H1 (cell line): ENCODE data around the gene XPO5. TPM values are rescaled to one million over a fixed set of nuclear protein-coding genes. Genes with fewer than 3 reads are reported as not detected.

ENCODE experiments used
- CTCF ChIA-PET: fragments of 300-600 bp; sonication (Branson Sonifier 250); formaldehyde crosslinking; loops from one replicate; lab custom pipeline; 2021; ENCODE audit not compliant: partially characterized antibody; lab: Charles Lee
- POLR2A ChIA-PET: fragments of 300-600 bp; sonication (Branson Sonifier 250); formaldehyde crosslinking; loops from one replicate; lab custom pipeline; 2021; ENCODE audit warnings: inconsistent platforms; ENCODE audit not compliant: partially characterized antibody; lab: Charles Lee
- DNase-seq, 2 experiments: peaks; one replicate each; pipeline versions ENCODE4 v3.0.0 to v3.0.0-alpha.2; 2010 to 2022; ENCODE audit warnings: low spot score in 2 of 2, low read depth in 1 of 2, mixed read lengths in 1 of 2
- FAIRE-seq: peaks from 2 replicates; lab custom pipeline; 2011; peaks lifted over from hg19 to GRCh38; lab: Jason Lieb, UNC
- H2AFZ ChIP-seq: 2 replicates; pipeline ENCODE4 v1.8.1; 2012; ENCODE audit warnings: low read length, inconsistent platforms
- H2AK5ac ChIP-seq: 2 replicates; pipeline ENCODE4 v1.6.1; 2013; ENCODE audit warnings: low read depth, low read length
- H2BK120ac ChIP-seq: replicated peaks from 2 replicates; pipeline ENCODE3; 2013; ENCODE audit warnings: low read depth, low read length, inconsistent platforms
- H2BK12ac ChIP-seq: 2 replicates; pipeline ENCODE4 v1.6.1; 2013; ENCODE audit warnings: low read depth, low read length
- H2BK15ac ChIP-seq: 2 replicates; pipeline ENCODE4 v1.6.1; 2013; ENCODE audit warnings: low read length
- H2BK20ac ChIP-seq: 2 replicates; pipeline ENCODE4 v1.6.1; 2013; ENCODE audit warnings: low read length
- H2BK5ac ChIP-seq: 2 replicates; pipeline ENCODE4 v1.6.1; 2013; ENCODE audit warnings: low read depth, low read length
- H3K14ac ChIP-seq: 2 replicates; pipeline ENCODE4 v1.6.1; 2013; ENCODE audit warnings: inconsistent platforms; ENCODE audit not compliant: insufficient read length
- H3K18ac ChIP-seq: 2 replicates; pipeline ENCODE4 v1.6.1; 2013; ENCODE audit warnings: low read length; ENCODE audit errors: extremely low read depth
- H3K23ac ChIP-seq: 2 replicates; pipeline ENCODE4 v1.6.1; 2013; ENCODE audit warnings: inconsistent platforms; ENCODE audit not compliant: insufficient read length
- H3K23me2 ChIP-seq: 2 replicates; pipeline ENCODE4 v1.6.1; 2013; ENCODE audit warnings: low read depth, low read length
- H3K27ac ChIP-seq: 2 replicates; pipeline ENCODE4 v1.6.1; 2011; ENCODE audit warnings: low read depth, low read length, inconsistent platforms
- H3K27me3 ChIP-seq, 4 experiments: replicated peaks in 1 of 4; 1 replicate in 1 of 4; 2 replicates in 3 of 4; pipeline versions ENCODE4 v1.6.1 to v1.8.1; 2011 to 2013; ENCODE audit warnings: low read length in 3 of 4, mild to moderate bottlenecking in 3 of 4, inconsistent platforms in 2 of 4, mixed read lengths in 2 of 4, moderate library complexity in 1 of 4; ENCODE audit not compliant: control insufficient read depth in 3 of 4, insufficient read depth in 3 of 4; ENCODE audit errors: extremely low read depth in 1 of 4
- H3K36me3 ChIP-seq, 4 experiments: 2 replicates each; pipeline versions ENCODE4 v1.6.1 to v1.8.1; 2011 to 2013; ENCODE audit warnings: mild to moderate bottlenecking in 4 of 4, low read length in 3 of 4, moderate library complexity in 2 of 4, control low read depth in 1 of 4, inconsistent platforms in 1 of 4; ENCODE audit not compliant: insufficient read depth in 4 of 4, control insufficient read depth in 2 of 4
- H3K4ac ChIP-seq: replicated peaks from 2 replicates; pipeline ENCODE3; 2013; ENCODE audit warnings: low read length, low read depth, mixed read lengths, inconsistent platforms; ENCODE audit not compliant: insufficient read length
- H3K4me1 ChIP-seq, 4 experiments: replicated peaks in 1 of 4; 1 replicate in 1 of 4; 2 replicates in 3 of 4; pipeline versions ENCODE4 v1.6.1 to v1.8.1; 2011 to 2013; ENCODE audit warnings: low read length in 3 of 4, inconsistent platforms in 2 of 4, mixed read lengths in 1 of 4; ENCODE audit not compliant: insufficient read depth in 4 of 4, control insufficient read depth in 3 of 4
- H3K4me2 ChIP-seq, 2 experiments: 2 replicates each; pipeline versions ENCODE4 v1.6.1 to v1.8.1; 2011 to 2013; ENCODE audit warnings: low read depth in 2 of 2, low read length in 2 of 2, control low read depth in 1 of 2, inconsistent platforms in 1 of 2, mild to moderate bottlenecking in 1 of 2; ENCODE audit not compliant: insufficient read depth in 1 of 2
- H3K4me3 ChIP-seq, 4 experiments: fragments of 200-600, 300-600 bp in 1 of 4; sonication (generic), shearing (Covaris generic), sonication (Bioruptor Twin) in 1 of 4; 2 replicates each; pipeline versions ENCODE4 v1.5.1 to v1.8.1; 2011 to 2016; ENCODE audit warnings: low read length in 4 of 4, low read depth in 3 of 4, control low read depth in 2 of 4, inconsistent platforms in 2 of 4, mild to moderate bottlenecking in 2 of 4, mixed read lengths in 1 of 4, moderate library complexity in 1 of 4; ENCODE audit not compliant: insufficient read depth in 2 of 4; ENCODE audit errors: extremely low read depth in 1 of 4
- H3K56ac ChIP-seq: replicated peaks from 2 replicates; pipeline ENCODE3; 2013; ENCODE audit warnings: low read depth, mild to moderate bottlenecking, mixed read lengths, low read length, inconsistent platforms; ENCODE audit not compliant: insufficient read length
- H3K79me1 ChIP-seq: 2 replicates; pipeline ENCODE4 v1.6.1; 2013; ENCODE audit warnings: low read depth, low read length, control low read depth
- H3K79me2 ChIP-seq, 2 experiments: 2 replicates each; pipeline versions ENCODE4 v1.6.1 to v1.8.1; 2012 to 2013; ENCODE audit warnings: low read length in 2 of 2, mild to moderate bottlenecking in 2 of 2, inconsistent platforms in 1 of 2; ENCODE audit not compliant: insufficient read depth in 2 of 2, control insufficient read depth in 1 of 2
- H3K9ac ChIP-seq, 4 experiments: replicated peaks in 1 of 4; 1 replicate in 1 of 4; 2 replicates in 3 of 4; pipeline versions ENCODE4 v1.6.1 to v1.8.1; 2011 to 2013; ENCODE audit warnings: low read depth in 3 of 4, low read length in 3 of 4, control low read depth in 2 of 4, mild to moderate bottlenecking in 2 of 4, moderate library complexity in 2 of 4, inconsistent platforms in 1 of 4; ENCODE audit errors: extremely low read depth in 1 of 4
- H3K9me3 ChIP-seq, 2 experiments: 2 replicates each; pipeline versions ENCODE4 v1.6.1 to v1.8.1; 2012 to 2013; ENCODE audit warnings: mild to moderate bottlenecking in 2 of 2, moderate library complexity in 2 of 2, control low read depth in 1 of 2, inconsistent platforms in 1 of 2, low read depth in 1 of 2, low read length in 1 of 2, mixed read lengths in 1 of 2; ENCODE audit not compliant: insufficient read depth in 2 of 2
- H4K20me1 ChIP-seq, 2 experiments: replicated peaks in 1 of 2; 2 replicates each; pipeline versions ENCODE3 to v1.8.1; 2011 to 2013; ENCODE audit warnings: inconsistent platforms in 2 of 2, low read length in 2 of 2, mild to moderate bottlenecking in 1 of 2; ENCODE audit not compliant: insufficient read depth in 2 of 2, control insufficient read depth in 1 of 2
- H4K5ac ChIP-seq: 2 replicates; pipeline ENCODE4 v1.6.1; 2013; ENCODE audit warnings: low read length, low read depth, mixed read lengths, inconsistent platforms; ENCODE audit not compliant: insufficient read length
- H4K8ac ChIP-seq: 2 replicates; pipeline ENCODE4 v1.8.0; 2013; ENCODE audit warnings: mild to moderate bottlenecking, moderate library complexity, low read length, inconsistent platforms; ENCODE audit not compliant: insufficient read depth; ENCODE audit errors: extremely low read depth
- H4K91ac ChIP-seq: replicated peaks from 2 replicates; pipeline ENCODE3; 2013; ENCODE audit warnings: low read length, mixed read lengths, inconsistent platforms; ENCODE audit not compliant: insufficient read length
- BACH1 ChIP-seq: IDR thresholded peaks from 2 replicates; pipeline ENCODE4 v1.6.1; 2012; ENCODE audit warnings: low read length, improper control_type of control experiment
- BCL11A ChIP-seq, 2 experiments: IDR thresholded peaks; one replicate each; pipeline ENCODE4 v1.6.1; 2011; ENCODE audit warnings: low read depth in 2 of 2, low read length in 2 of 2, mild to moderate bottlenecking in 2 of 2
- CEBPB ChIP-seq: IDR thresholded peaks from 2 replicates; pipeline ENCODE4 v1.6.1; 2012; ENCODE audit warnings: low read depth, low read length
- EP300 ChIP-seq, 2 experiments: IDR thresholded peaks; 1 replicate in 1 of 2; 2 replicates in 1 of 2; pipeline ENCODE4 v1.6.1; 2011 to 2012; ENCODE audit warnings: low read depth in 2 of 2, low read length in 2 of 2, mild to moderate bottlenecking in 2 of 2, borderline replicate concordance in 1 of 2, inconsistent platforms in 1 of 2, moderate library complexity in 1 of 2
- GABPA ChIP-seq: IDR thresholded peaks from 2 replicates; pipeline ENCODE4 v1.6.1; 2011; ENCODE audit warnings: mild to moderate bottlenecking, low read length, moderate library complexity, borderline replicate concordance; ENCODE audit not compliant: insufficient read depth
- KDM1A ChIP-seq: fragments of 200-600, 300-600 bp; sonication (generic); IDR thresholded peaks from 2 replicates; pipeline ENCODE4 v1.7.1; 2016; ENCODE audit warnings: mild to moderate bottlenecking, low read length, borderline replicate concordance
- MAFK ChIP-seq: IDR thresholded peaks from 2 replicates; pipeline ENCODE4 v1.6.1; 2012; ENCODE audit warnings: low read depth, mild to moderate bottlenecking, improper control_type of control experiment, low read length
- POLR2A ChIP-seq, 2 experiments: IDR thresholded peaks; 1 replicate in 1 of 2; 2 replicates in 1 of 2; pipeline ENCODE4 v1.6.1; 2011; ENCODE audit warnings: low read depth in 2 of 2, low read length in 2 of 2, mild to moderate bottlenecking in 2 of 2; ENCODE audit errors: control extremely low read depth in 1 of 2
- POU5F1 ChIP-seq: IDR thresholded peaks from 2 replicates; pipeline ENCODE4 v1.6.1; 2011; ENCODE audit warnings: low read depth, mild to moderate bottlenecking, low read length, moderate library complexity
- RBBP5 ChIP-seq: IDR thresholded peaks from 2 replicates; pipeline ENCODE4 v1.7.1; 2012; ENCODE audit warnings: low read depth, mild to moderate bottlenecking, inconsistent platforms, low read length, moderate library complexity, borderline replicate concordance
- RFX5 ChIP-seq: IDR thresholded peaks from 2 replicates; pipeline ENCODE4 v1.6.1; 2011; ENCODE audit warnings: low read depth, low read length, improper control_type of control experiment, borderline replicate concordance
- RXRA ChIP-seq: IDR thresholded peaks from 2 replicates; pipeline ENCODE4 v1.6.1; 2011; ENCODE audit warnings: low read depth, mild to moderate bottlenecking, low read length, moderate library complexity; ENCODE audit not compliant: insufficient read depth
- SAP30 ChIP-seq: fragments of 300-600 bp; sonication (generic); IDR thresholded peaks from 2 replicates; pipeline ENCODE4 v1.7.1; 2012; ENCODE audit warnings: low read length, moderate library complexity, mild to moderate bottlenecking, inconsistent platforms; ENCODE audit not compliant: insufficient read depth, insufficient replicate concordance
- TBP ChIP-seq: IDR thresholded peaks from 2 replicates; pipeline ENCODE4 v1.6.1; 2011; ENCODE audit warnings: low read depth, low read length, improper control_type of control experiment
- WGBS, 2 experiments: shearing (Covaris generic) in 1 of 2; methylation state at CpG; one replicate each; pipeline versions ENCODE4 v1.1.6 to v1.1.7; 2013 to 2015; ENCODE audit warnings: low lambda C conversion rate in 2 of 2, mixed read lengths in 2 of 2, inconsistent platforms in 1 of 2, low coverage in 1 of 2, missing lambda C conversion rate in 1 of 2; ENCODE audit not compliant: insufficient replicate concordance in 2 of 2, insufficient coverage in 1 of 2, insufficient read length in 1 of 2; ENCODE audit errors: extremely low coverage in 1 of 2, missing lambda C conversion rate in 1 of 2; 5-methylcytosine and 5-hydroxymethylcytosine counted together
- polyA plus RNA-seq, 7 experiments: library from polyadenylated mRNA; depleted of rRNA in 3 of 7; stranded (reverse) in 5 of 7; unstranded in 2 of 7; fragments of >200 nt in 5 of 7; fragments of 200-250 nt in 2 of 7; gene quantifications; 1 replicate in 5 of 7; 2 replicates in 1 of 7; 4 replicates in 1 of 7; pipeline versions ENCODE4 v1.2.1 to v1.2.3, GENCODE V29; 2011 to 2013; ENCODE audit warnings: missing spikeins in 2 of 7, mixed read lengths in 2 of 7
- total RNA-seq: library from RNA; stranded (reverse); fragmentation: NEBNext Ultra II Directional; extraction: Animal tissue kit (Norgen Biotek cat#: 25700); gene quantifications from 2 replicates; pipeline ENCODE4 v1.2.1, GENCODE V29; 2021

The XPO5 gene
- total and polyA plus RNA-seq, 2 of the 8 experiments (the other 6 are each of a cell fraction or from before 2014, with no cell fraction given) = 80.6 to 95.7 TPM

DNA sequence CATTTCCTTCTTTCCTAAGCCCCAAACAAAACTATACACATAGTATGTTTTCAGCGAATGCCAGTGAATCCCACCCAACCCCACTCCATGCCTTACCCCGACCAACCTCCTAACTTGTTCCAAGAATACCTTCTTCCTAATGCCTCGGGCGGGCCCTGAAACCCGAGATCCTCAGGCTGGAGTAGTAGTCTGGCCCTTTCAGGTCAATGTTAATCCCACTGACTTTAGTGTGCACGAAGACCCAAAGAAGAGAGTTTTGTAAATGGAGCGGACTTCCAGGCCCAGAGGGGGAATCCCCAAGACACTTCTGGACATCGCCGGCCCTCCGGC, 59.5 kb downstream of the XPO5 start:
- no peaks in the 10 kb centered on the region for H3K27me3 ChIP-seq
- H3K4ac ChIP-seq = peak overlapping the region; percentile 3
- H2BK20ac ChIP-seq = no peak overlapping the region
- peak overlapping the region; percentile 91 to 98 (median 95) for H3K9ac ChIP-seq
- H4K91ac ChIP-seq = no peak overlapping the region
- H4K20me1 ChIP-seq = peaks cover 4 to 9% of the 10 kb centered on the region in 2 experiments
- H2AFZ ChIP-seq = no peak overlapping the region
- H2BK5ac ChIP-seq = no peak overlapping the region
- H4K5ac ChIP-seq = no peak overlapping the region
- no peak overlapping the region for H3K14ac ChIP-seq
- H3K79me2 ChIP-seq = peaks cover 19 to 42% of the 10 kb centered on the region in 2 experiments
- peaks cover 12% of the 10 kb centered on the region for H3K79me1 ChIP-seq
- peaks cover 34 to 59% (median 43%) of the 10 kb centered on the region in 4 experiments for H3K36me3 ChIP-seq
- peak overlapping the region; percentile 13; the same call in 1 of the 2 replicates for H3K18ac ChIP-seq
- WGBS, 2 experiments = 5% methylated on average over 10 of the region's 10 CpGs; no CpG with 5 or more reads in 1 of the 2 experiments
- no peak overlapping the region for H3K23ac ChIP-seq
- FAIRE-seq (no peak), DNase-seq (no peak)
- no peak overlapping the region for H2BK12ac ChIP-seq
- H2BK15ac ChIP-seq = no peak overlapping the region
- H2BK120ac ChIP-seq = no peak overlapping the region
- peak overlapping the region; percentile 74; the same call in 1 of the 2 replicates for H4K8ac ChIP-seq
- peak overlapping the region; percentile 58 to 95 for H3K4me2 ChIP-seq
- H3K4me3 ChIP-seq = peak overlapping the region; percentile 86 to 100 (median 96)
- H2AK5ac ChIP-seq = 0 out of 2 replicates have a peak overlapping the region, but pooled peaks have one; percentile 17
- peak overlapping the region; percentile 24 for H3K56ac ChIP-seq
- peak overlapping the region; percentile 56; the same call in 1 of the 2 replicates for H3K27ac ChIP-seq
- ChIA-PET CTCF (interaction anchor here (0.6 to 3.8 kb wide), 4 partner anchors 10 to 202 kb away, joined by 3 to 19 read pairs (median 3); no protein-coding TSS in a partner anchor), POLR2A (interaction anchor here (0.8 to 12.4 kb wide), 14 partner anchors 9 to 268 kb away, joined by 3 to 147 read pairs (median 4); partner anchors contain the start of genes GTPBP2, LRRC73, TJAP1 and VEGFA)
- peaks cover 4 to 19% (median 8%) of the 10 kb centered on the region in 4 experiments; a peak in 6 of 7 replicates for H3K4me1 ChIP-seq
- H3K9me3 ChIP-seq = no peaks in the 10 kb centered on the region
- peaks cover 9% of the 10 kb centered on the region for H3K23me2 ChIP-seq
- TF ChIP-seq RFX5 = no peak
- no peak for TF ChIP-seq POU5F1
- no peak for TF ChIP-seq MAFK
- TF ChIP-seq EP300 (IDR thresholded peaks at IDR 0.05; ENCODE audit: borderline replicate concordance in 1 of 2, low read depth in 2 of 2, low read length in 2 of 2) = no peak
- TF ChIP-seq BACH1 = no peak
- TF ChIP-seq SAP30 = no peak
- no peak for TF ChIP-seq RXRA
- TF ChIP-seq KDM1A = no peak
- TF ChIP-seq TBP = no peak
- TF ChIP-seq GABPA = no peak
- no peak for TF ChIP-seq POLR2A (IDR thresholded peaks at IDR 0.05; ENCODE audit: control extremely low read depth in 1 of 2, low read depth in 2 of 2, low read length in 2 of 2)
- no peak for TF ChIP-seq CEBPB
- TF ChIP-seq BCL11A (IDR thresholded peaks at IDR 0.05; ENCODE audit: low read depth in 2 of 2, low read length in 2 of 2) = no peak
- no peak for TF ChIP-seq RBBP5
